Mammary epithelial cell (primary cell): ENCODE results near the gene PLXNA4.

Experiments used
- EZH2 ChIP-seq: IDR thresholded peaks from 2 replicates; pipeline ENCODE4 v1.6.1; 2012; ENCODE audit warnings: low read length, inconsistent platforms, borderline replicate concordance
- TF ChIP-seq, protein P1 (sequence below), 2 donors: IDR thresholded peaks in 1 of 2; conservative IDR thresholded peaks in 1 of 2; 2 replicates each; pipeline ENCODE4 v1.5.1; 2011 to 2012; ENCODE audit warnings: inconsistent platforms in 2 of 2, low read length in 2 of 2, mild to moderate bottlenecking in 2 of 2, control low read depth in 1 of 2, low read depth in 1 of 2; ENCODE audit not compliant: insufficient read depth in 1 of 2; ENCODE audit errors: extremely low read depth in 1 of 2

- TF ChIP-seq, protein P1, sequence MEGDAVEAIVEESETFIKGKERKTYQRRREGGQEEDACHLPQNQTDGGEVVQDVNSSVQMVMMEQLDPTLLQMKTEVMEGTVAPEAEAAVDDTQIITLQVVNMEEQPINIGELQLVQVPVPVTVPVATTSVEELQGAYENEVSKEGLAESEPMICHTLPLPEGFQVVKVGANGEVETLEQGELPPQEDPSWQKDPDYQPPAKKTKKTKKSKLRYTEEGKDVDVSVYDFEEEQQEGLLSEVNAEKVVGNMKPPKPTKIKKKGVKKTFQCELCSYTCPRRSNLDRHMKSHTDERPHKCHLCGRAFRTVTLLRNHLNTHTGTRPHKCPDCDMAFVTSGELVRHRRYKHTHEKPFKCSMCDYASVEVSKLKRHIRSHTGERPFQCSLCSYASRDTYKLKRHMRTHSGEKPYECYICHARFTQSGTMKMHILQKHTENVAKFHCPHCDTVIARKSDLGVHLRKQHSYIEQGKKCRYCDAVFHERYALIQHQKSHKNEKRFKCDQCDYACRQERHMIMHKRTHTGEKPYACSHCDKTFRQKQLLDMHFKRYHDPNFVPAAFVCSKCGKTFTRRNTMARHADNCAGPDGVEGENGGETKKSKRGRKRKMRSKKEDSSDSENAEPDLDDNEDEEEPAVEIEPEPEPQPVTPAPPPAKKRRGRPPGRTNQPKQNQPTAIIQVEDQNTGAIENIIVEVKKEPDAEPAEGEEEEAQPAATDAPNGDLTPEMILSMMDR (conservative IDR thresholded peaks at IDR 0.05 in 1 of 2, IDR thresholded peaks at IDR 0.05 in 1 of 2; ENCODE audit: extremely low read depth in 1 of 2, insufficient read depth in 1 of 2, low read depth in 1 of 2, low read length in 2 of 2): no peak
- no peak for TF ChIP-seq EZH2
These were observed 453.4 kb downstream of the PLXNA4 start for GRCh38 chr7:132122901-132123300.
